H1 (cell line): ENCODE measurements around the gene MTPN. TPM values are rescaled to one million over a fixed set of nuclear protein-coding genes. Genes with fewer than 3 reads are reported as not detected.

Source experiments
- CTCF ChIA-PET: fragments of 300-600 bp; sonication (Branson Sonifier 250); formaldehyde crosslinking; loops from one replicate; lab custom pipeline; 2021; ENCODE audit not compliant: partially characterized antibody; lab: Charles Lee
- POLR2A ChIA-PET: fragments of 300-600 bp; sonication (Branson Sonifier 250); formaldehyde crosslinking; loops from one replicate; lab custom pipeline; 2021; ENCODE audit warnings: inconsistent platforms; ENCODE audit not compliant: partially characterized antibody; lab: Charles Lee
- DNase-seq, 2 experiments: peaks; one replicate each; pipeline versions ENCODE4 v3.0.0 to v3.0.0-alpha.2; 2010 to 2022; ENCODE audit warnings: low spot score in 2 of 2, low read depth in 1 of 2, mixed read lengths in 1 of 2
- FAIRE-seq: peaks from 2 replicates; lab custom pipeline; 2011; peaks lifted over from hg19 to GRCh38; lab: Jason Lieb, UNC
- H2AFZ ChIP-seq: 2 replicates; pipeline ENCODE4 v1.8.1; 2012; ENCODE audit warnings: low read length, inconsistent platforms
- H2AK5ac ChIP-seq: 2 replicates; pipeline ENCODE4 v1.6.1; 2013; ENCODE audit warnings: low read depth, low read length
- H2BK120ac ChIP-seq: replicated peaks from 2 replicates; pipeline ENCODE3; 2013; ENCODE audit warnings: low read depth, low read length, inconsistent platforms
- H2BK12ac ChIP-seq: 2 replicates; pipeline ENCODE4 v1.6.1; 2013; ENCODE audit warnings: low read depth, low read length
- H2BK15ac ChIP-seq: 2 replicates; pipeline ENCODE4 v1.6.1; 2013; ENCODE audit warnings: low read length
- H2BK20ac ChIP-seq: 2 replicates; pipeline ENCODE4 v1.6.1; 2013; ENCODE audit warnings: low read length
- H2BK5ac ChIP-seq: 2 replicates; pipeline ENCODE4 v1.6.1; 2013; ENCODE audit warnings: low read depth, low read length
- H3K14ac ChIP-seq: 2 replicates; pipeline ENCODE4 v1.6.1; 2013; ENCODE audit warnings: inconsistent platforms; ENCODE audit not compliant: insufficient read length
- H3K18ac ChIP-seq: 2 replicates; pipeline ENCODE4 v1.6.1; 2013; ENCODE audit warnings: low read length; ENCODE audit errors: extremely low read depth
- H3K23ac ChIP-seq: 2 replicates; pipeline ENCODE4 v1.6.1; 2013; ENCODE audit warnings: inconsistent platforms; ENCODE audit not compliant: insufficient read length
- H3K23me2 ChIP-seq: 2 replicates; pipeline ENCODE4 v1.6.1; 2013; ENCODE audit warnings: low read depth, low read length
- H3K27ac ChIP-seq: 2 replicates; pipeline ENCODE4 v1.6.1; 2011; ENCODE audit warnings: low read depth, low read length, inconsistent platforms
- H3K27me3 ChIP-seq, 4 experiments: replicated peaks in 1 of 4; 1 replicate in 1 of 4; 2 replicates in 3 of 4; pipeline versions ENCODE4 v1.6.1 to v1.8.1; 2011 to 2013; ENCODE audit warnings: low read length in 3 of 4, mild to moderate bottlenecking in 3 of 4, inconsistent platforms in 2 of 4, mixed read lengths in 2 of 4, moderate library complexity in 1 of 4; ENCODE audit not compliant: control insufficient read depth in 3 of 4, insufficient read depth in 3 of 4; ENCODE audit errors: extremely low read depth in 1 of 4
- H3K36me3 ChIP-seq, 4 experiments: 2 replicates each; pipeline versions ENCODE4 v1.6.1 to v1.8.1; 2011 to 2013; ENCODE audit warnings: mild to moderate bottlenecking in 4 of 4, low read length in 3 of 4, moderate library complexity in 2 of 4, control low read depth in 1 of 4, inconsistent platforms in 1 of 4; ENCODE audit not compliant: insufficient read depth in 4 of 4, control insufficient read depth in 2 of 4
- H3K4ac ChIP-seq: replicated peaks from 2 replicates; pipeline ENCODE3; 2013; ENCODE audit warnings: low read length, low read depth, mixed read lengths, inconsistent platforms; ENCODE audit not compliant: insufficient read length
- H3K4me1 ChIP-seq, 4 experiments: replicated peaks in 1 of 4; 1 replicate in 1 of 4; 2 replicates in 3 of 4; pipeline versions ENCODE4 v1.6.1 to v1.8.1; 2011 to 2013; ENCODE audit warnings: low read length in 3 of 4, inconsistent platforms in 2 of 4, mixed read lengths in 1 of 4; ENCODE audit not compliant: insufficient read depth in 4 of 4, control insufficient read depth in 3 of 4
- H3K4me2 ChIP-seq, 2 experiments: 2 replicates each; pipeline versions ENCODE4 v1.6.1 to v1.8.1; 2011 to 2013; ENCODE audit warnings: low read depth in 2 of 2, low read length in 2 of 2, control low read depth in 1 of 2, inconsistent platforms in 1 of 2, mild to moderate bottlenecking in 1 of 2; ENCODE audit not compliant: insufficient read depth in 1 of 2
- H3K4me3 ChIP-seq, 4 experiments: fragments of 200-600, 300-600 bp in 1 of 4; sonication (generic), shearing (Covaris generic), sonication (Bioruptor Twin) in 1 of 4; 2 replicates each; pipeline versions ENCODE4 v1.5.1 to v1.8.1; 2011 to 2016; ENCODE audit warnings: low read length in 4 of 4, low read depth in 3 of 4, control low read depth in 2 of 4, inconsistent platforms in 2 of 4, mild to moderate bottlenecking in 2 of 4, mixed read lengths in 1 of 4, moderate library complexity in 1 of 4; ENCODE audit not compliant: insufficient read depth in 2 of 4; ENCODE audit errors: extremely low read depth in 1 of 4
- H3K56ac ChIP-seq: replicated peaks from 2 replicates; pipeline ENCODE3; 2013; ENCODE audit warnings: low read depth, mild to moderate bottlenecking, mixed read lengths, low read length, inconsistent platforms; ENCODE audit not compliant: insufficient read length
- H3K79me1 ChIP-seq: 2 replicates; pipeline ENCODE4 v1.6.1; 2013; ENCODE audit warnings: low read depth, low read length, control low read depth
- H3K79me2 ChIP-seq, 2 experiments: 2 replicates each; pipeline versions ENCODE4 v1.6.1 to v1.8.1; 2012 to 2013; ENCODE audit warnings: low read length in 2 of 2, mild to moderate bottlenecking in 2 of 2, inconsistent platforms in 1 of 2; ENCODE audit not compliant: insufficient read depth in 2 of 2, control insufficient read depth in 1 of 2
- H3K9ac ChIP-seq, 4 experiments: replicated peaks in 1 of 4; 1 replicate in 1 of 4; 2 replicates in 3 of 4; pipeline versions ENCODE4 v1.6.1 to v1.8.1; 2011 to 2013; ENCODE audit warnings: low read depth in 3 of 4, low read length in 3 of 4, control low read depth in 2 of 4, mild to moderate bottlenecking in 2 of 4, moderate library complexity in 2 of 4, inconsistent platforms in 1 of 4; ENCODE audit errors: extremely low read depth in 1 of 4
- H3K9me3 ChIP-seq, 2 experiments: 2 replicates each; pipeline versions ENCODE4 v1.6.1 to v1.8.1; 2012 to 2013; ENCODE audit warnings: mild to moderate bottlenecking in 2 of 2, moderate library complexity in 2 of 2, control low read depth in 1 of 2, inconsistent platforms in 1 of 2, low read depth in 1 of 2, low read length in 1 of 2, mixed read lengths in 1 of 2; ENCODE audit not compliant: insufficient read depth in 2 of 2
- H4K20me1 ChIP-seq, 2 experiments: replicated peaks in 1 of 2; 2 replicates each; pipeline versions ENCODE3 to v1.8.1; 2011 to 2013; ENCODE audit warnings: inconsistent platforms in 2 of 2, low read length in 2 of 2, mild to moderate bottlenecking in 1 of 2; ENCODE audit not compliant: insufficient read depth in 2 of 2, control insufficient read depth in 1 of 2
- H4K5ac ChIP-seq: 2 replicates; pipeline ENCODE4 v1.6.1; 2013; ENCODE audit warnings: low read length, low read depth, mixed read lengths, inconsistent platforms; ENCODE audit not compliant: insufficient read length
- H4K8ac ChIP-seq: 2 replicates; pipeline ENCODE4 v1.8.0; 2013; ENCODE audit warnings: mild to moderate bottlenecking, moderate library complexity, low read length, inconsistent platforms; ENCODE audit not compliant: insufficient read depth; ENCODE audit errors: extremely low read depth
- H4K91ac ChIP-seq: replicated peaks from 2 replicates; pipeline ENCODE3; 2013; ENCODE audit warnings: low read length, mixed read lengths, inconsistent platforms; ENCODE audit not compliant: insufficient read length
- BACH1 ChIP-seq: IDR thresholded peaks from 2 replicates; pipeline ENCODE4 v1.6.1; 2012; ENCODE audit warnings: low read length, improper control_type of control experiment
- WGBS, 2 experiments: shearing (Covaris generic) in 1 of 2; methylation state at CpG; one replicate each; pipeline versions ENCODE4 v1.1.6 to v1.1.7; 2013 to 2015; ENCODE audit warnings: low lambda C conversion rate in 2 of 2, mixed read lengths in 2 of 2, inconsistent platforms in 1 of 2, low coverage in 1 of 2, missing lambda C conversion rate in 1 of 2; ENCODE audit not compliant: insufficient replicate concordance in 2 of 2, insufficient coverage in 1 of 2, insufficient read length in 1 of 2; ENCODE audit errors: extremely low coverage in 1 of 2, missing lambda C conversion rate in 1 of 2; 5-methylcytosine and 5-hydroxymethylcytosine counted together
- polyA plus RNA-seq, 7 experiments: library from polyadenylated mRNA; depleted of rRNA in 3 of 7; stranded (reverse) in 5 of 7; unstranded in 2 of 7; fragments of >200 nt in 5 of 7; fragments of 200-250 nt in 2 of 7; gene quantifications; 1 replicate in 5 of 7; 2 replicates in 1 of 7; 4 replicates in 1 of 7; pipeline versions ENCODE4 v1.2.1 to v1.2.3, GENCODE V29; 2011 to 2013; ENCODE audit warnings: missing spikeins in 2 of 7, mixed read lengths in 2 of 7
- total RNA-seq: library from RNA; stranded (reverse); fragmentation: NEBNext Ultra II Directional; extraction: Animal tissue kit (Norgen Biotek cat#: 25700); gene quantifications from 2 replicates; pipeline ENCODE4 v1.2.1, GENCODE V29; 2021

MTPN gene
- total and polyA plus RNA-seq, 2 of the 8 experiments (the other 6 are each of a cell fraction or from before 2014, with no cell fraction given), result 33.0 to 101 TPM

DNA sequence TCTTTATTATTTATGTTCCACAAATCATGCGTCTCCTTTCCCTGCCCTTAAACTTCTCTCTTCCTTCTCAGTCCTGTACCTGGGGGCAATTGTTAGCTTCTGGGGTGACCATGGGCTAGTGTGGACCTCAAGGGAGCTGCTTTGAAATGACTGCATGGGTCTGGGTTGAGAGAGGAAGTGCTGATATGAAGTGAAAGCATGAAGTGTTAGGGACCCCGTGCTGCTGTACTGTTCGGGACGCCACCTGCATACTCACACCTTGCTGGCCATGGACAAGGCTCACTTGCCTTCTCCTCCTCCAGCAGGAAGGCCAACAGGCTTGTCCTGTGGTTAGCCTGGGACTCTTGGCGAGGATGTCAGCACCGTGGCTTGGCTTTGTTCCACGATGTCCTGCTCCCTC, 56.7 kb downstream of the MTPN start:
- FAIRE-seq, result no peak
- no peak overlapping the region for H4K8ac ChIP-seq
- H2BK12ac ChIP-seq, result no peak overlapping the region
- DNase-seq, result no peak
- H3K18ac ChIP-seq, result no peak overlapping the region
- H3K4ac ChIP-seq, result no peak overlapping the region
- no peak overlapping the region for H3K4me3 ChIP-seq
- CTCF ChIA-PET, result interaction anchor here (1.0 kb wide), 1 partner anchor 89 kb away, joined by 5 read pairs; no protein-coding TSS in a partner anchor
- H3K14ac ChIP-seq, result no peak overlapping the region
- no peaks in the 10 kb centered on the region for H3K23me2 ChIP-seq
- no peaks in the 10 kb centered on the region for H3K79me2 ChIP-seq
- H3K4me2 ChIP-seq, result no peak overlapping the region
- H4K20me1 ChIP-seq, result no peaks in the 10 kb centered on the region
- H2BK5ac ChIP-seq, result no peak overlapping the region
- H4K91ac ChIP-seq, result no peak overlapping the region
- no peak overlapping the region for H3K56ac ChIP-seq
- no peaks in the 10 kb centered on the region for H3K27me3 ChIP-seq
- no peak overlapping the region for H2BK120ac ChIP-seq
- no peak overlapping the region for H2BK15ac ChIP-seq
- no peak overlapping the region for H2BK20ac ChIP-seq
- WGBS, 2 experiments, result 91% methylated on average over 7 of the region's 7 CpGs; no CpG with 5 or more reads in 1 of the 2 experiments
- no peaks in the 10 kb centered on the region for H3K4me1 ChIP-seq
- H3K9me3 ChIP-seq, result no peaks in the 10 kb centered on the region
- H2AFZ ChIP-seq, result no peak overlapping the region
- no peak overlapping the region for H3K27ac ChIP-seq
- H3K79me1 ChIP-seq, result no peaks in the 10 kb centered on the region; the same call in 1 of the 2 replicates
- no peak overlapping the region for H2AK5ac ChIP-seq
- H4K5ac ChIP-seq, result no peak overlapping the region
- POLR2A ChIA-PET, result no interaction called here
- H3K36me3 ChIP-seq, result no peaks in the 10 kb centered on the region
- H3K23ac ChIP-seq, result no peak overlapping the region
- H3K9ac ChIP-seq, result no peak overlapping the region
- TF ChIP-seq BACH1, result no peak
